Activated B cell treated with CpG ODN at 0.5 μM for 24 hours (primary cell): ENCODE results near the gene SMPD1. TPM values are rescaled to one million over a fixed set of nuclear protein-coding genes. Genes with fewer than 3 reads are reported as not detected.

ENCODE experiments used
- ATAC-seq: fragments of 200-7000 bp; cut with Tn5 transposase; one replicate; pipeline ENCODE4 v1.10.0; 2021; ENCODE audit warnings: low read depth, mild to moderate bottlenecking, moderate library complexity
- CTCF ChIA-PET: fragments of 350-600 bp; sonication (Branson Sonifier 250); formaldehyde crosslinking; loops from one replicate; lab custom pipeline; 2021; ENCODE audit warnings: antibody characterized with exemption; lab: Charles Lee
- POLR2A ChIA-PET: fragments of 350-600 bp; sonication (Branson Sonifier 250); formaldehyde crosslinking; loops from one replicate; lab custom pipeline; 2021; ENCODE audit warnings: antibody characterized with exemption; lab: Charles Lee
- DNase-seq: peaks from one replicate; pipeline ENCODE4 v3.0.0; 2022
- H3K27ac Mint-ChIP-seq: one replicate; pipeline ENCODE4 v1.8.0; 2020; ENCODE audit warnings: mixed read lengths
- H3K27me3 Mint-ChIP-seq: one replicate; pipeline ENCODE4 v1.8.0; 2021; ENCODE audit warnings: mixed read lengths
- H3K36me3 Mint-ChIP-seq: one replicate; pipeline ENCODE4 v1.8.0; 2021; ENCODE audit warnings: low read depth, mixed read lengths
- H3K4me1 Mint-ChIP-seq: one replicate; pipeline ENCODE4 v1.8.0; 2021; ENCODE audit warnings: mixed read lengths
- H3K4me3 Mint-ChIP-seq: one replicate; pipeline ENCODE4 v1.8.0; 2020; ENCODE audit warnings: mild to moderate bottlenecking, mixed read lengths
- H3K9me3 Mint-ChIP-seq: one replicate; pipeline ENCODE4 v1.8.0; 2020; ENCODE audit warnings: mixed read lengths
- intact Hi-C: fragments of 100-400 bp; cut with micrococcal nuclease; formaldehyde crosslinking; loops from one replicate; pipeline ENCODE4 v1.15.1; 2024
- total RNA-seq: library from RNA; stranded (reverse); gene quantifications from 2 replicates; pipeline ENCODE4 v1.2.3, GENCODE V29; 2022
- TF ChIP-seq, protein P1 (sequence below): fragments of 200-600 bp; IDR thresholded peaks from one replicate; pipeline ENCODE4 v1.8.0; 2022; ENCODE audit warnings: antibody characterized with exemption, mild to moderate bottlenecking

Gene SMPD1
- total RNA-seq, 1 donor from 2014 or later, result 16.9 TPM

GRCh38 chr11:6403539-6403938 lies 13.3 kb downstream of the SMPD1 start:
- intact Hi-C loops, result loop anchor here (2.0 kb wide), 1 partner anchor 15 kb away; the partner anchor contains the start of gene APBB1
- ATAC-seq, result no peak

DNA sequence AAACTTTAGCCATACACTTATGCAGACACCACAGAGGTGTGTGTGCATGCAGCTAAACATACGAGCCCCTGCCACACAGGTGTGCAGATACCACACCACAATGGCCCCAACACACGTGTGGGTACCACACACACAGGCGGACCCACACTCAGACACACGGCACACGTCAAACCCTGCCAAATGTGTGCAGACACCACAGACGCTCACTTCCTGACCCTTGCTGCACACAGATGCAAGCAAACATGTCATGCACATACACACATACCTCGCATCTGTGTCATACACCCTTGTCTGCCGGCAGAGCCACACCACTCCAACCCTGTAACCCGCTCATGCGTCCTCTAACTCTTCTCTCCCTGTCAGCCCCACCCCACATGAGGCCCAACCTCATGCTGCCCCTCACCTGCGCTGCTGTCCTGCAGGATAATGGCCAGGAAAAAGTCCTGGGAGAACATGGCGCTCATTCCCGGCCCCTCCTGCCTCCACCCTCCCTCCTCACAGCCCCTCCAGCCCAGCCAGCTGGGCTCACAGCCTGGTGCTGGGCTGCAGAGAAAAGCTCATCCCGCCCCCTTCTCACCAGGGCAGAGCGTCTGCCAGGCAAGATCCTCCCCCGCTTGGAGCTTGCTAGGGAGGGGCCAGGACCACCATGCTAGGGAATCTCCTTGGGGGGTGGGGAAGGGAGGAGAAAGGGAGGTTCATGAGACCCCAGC lies 14.2 kb downstream of the SMPD1 start:
- Mint-ChIP-seq H3K4me1 (peaks cover 56% of the 10 kb centered on the region), H3K27ac (no peak overlapping the region)
- intact Hi-C loops, result no loop called here

More at GRCh38 chr11:6403539-6403938, 13.3 kb downstream of the SMPD1 start:
- Mint-ChIP-seq H3K9me3 (no peaks in the 10 kb centered on the region), H3K27ac (peak overlapping the region; percentile 85), H3K4me1 (peaks cover 56% of the 10 kb centered on the region), H3K4me3 (peak overlapping the region; percentile 75), H3K27me3 (no peaks in the 10 kb centered on the region), H3K36me3 (peaks cover 4% of the 10 kb centered on the region)
- TF ChIP-seq, protein P1, sequence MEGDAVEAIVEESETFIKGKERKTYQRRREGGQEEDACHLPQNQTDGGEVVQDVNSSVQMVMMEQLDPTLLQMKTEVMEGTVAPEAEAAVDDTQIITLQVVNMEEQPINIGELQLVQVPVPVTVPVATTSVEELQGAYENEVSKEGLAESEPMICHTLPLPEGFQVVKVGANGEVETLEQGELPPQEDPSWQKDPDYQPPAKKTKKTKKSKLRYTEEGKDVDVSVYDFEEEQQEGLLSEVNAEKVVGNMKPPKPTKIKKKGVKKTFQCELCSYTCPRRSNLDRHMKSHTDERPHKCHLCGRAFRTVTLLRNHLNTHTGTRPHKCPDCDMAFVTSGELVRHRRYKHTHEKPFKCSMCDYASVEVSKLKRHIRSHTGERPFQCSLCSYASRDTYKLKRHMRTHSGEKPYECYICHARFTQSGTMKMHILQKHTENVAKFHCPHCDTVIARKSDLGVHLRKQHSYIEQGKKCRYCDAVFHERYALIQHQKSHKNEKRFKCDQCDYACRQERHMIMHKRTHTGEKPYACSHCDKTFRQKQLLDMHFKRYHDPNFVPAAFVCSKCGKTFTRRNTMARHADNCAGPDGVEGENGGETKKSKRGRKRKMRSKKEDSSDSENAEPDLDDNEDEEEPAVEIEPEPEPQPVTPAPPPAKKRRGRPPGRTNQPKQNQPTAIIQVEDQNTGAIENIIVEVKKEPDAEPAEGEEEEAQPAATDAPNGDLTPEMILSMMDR, result no peak
- no peak for DNase-seq
- ChIA-PET POLR2A (interaction anchor here (1.4 to 3.2 kb wide), 4 partner anchors 15 to 209 kb away, joined by 4 to 45 read pairs (median 13); partner anchors contain the start of genes APBB1, SMPD1 and TAF10), CTCF (interaction anchor here (1.5 to 2.2 kb wide), 2 partner anchors 24 to 40 kb away, joined by 9 to 11 read pairs; no protein-coding TSS in a partner anchor)

DNA sequence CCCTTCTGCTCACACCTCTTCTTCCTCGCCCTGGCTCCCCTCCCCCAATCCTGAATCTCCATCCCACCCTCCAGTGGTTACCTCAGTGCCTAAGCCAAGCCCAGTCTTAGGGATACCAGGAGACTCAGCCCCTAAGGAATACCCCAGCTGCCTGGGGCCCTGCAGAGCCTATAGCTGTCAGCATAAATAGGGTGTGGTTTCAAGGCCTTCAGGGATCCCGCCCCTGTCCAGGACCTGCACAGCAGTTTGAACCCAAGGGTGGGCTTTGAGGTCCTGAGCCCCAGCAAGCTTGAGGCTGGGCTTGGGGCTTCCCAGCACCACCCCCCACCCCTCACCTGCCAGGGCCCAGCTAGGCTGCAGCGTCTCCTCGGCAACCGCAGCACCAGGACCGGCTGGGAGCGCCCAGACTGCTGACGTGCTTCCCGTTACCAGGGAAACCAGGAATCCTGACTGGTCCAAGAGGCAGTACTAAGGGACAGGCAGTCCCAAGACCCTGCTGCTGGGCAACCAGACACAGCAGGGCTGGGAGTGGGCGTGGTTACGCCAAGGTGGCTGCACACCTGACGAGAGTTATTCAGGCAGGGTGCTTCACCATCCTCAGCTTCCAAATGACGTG lies 14.9 kb downstream of the SMPD1 start:
- H3K4me1 Mint-ChIP-seq, result peaks cover 56% of the 10 kb centered on the region
- H3K27ac Mint-ChIP-seq, result no peak overlapping the region
- H3K27me3 Mint-ChIP-seq, result no peaks in the 10 kb centered on the region
- H3K9me3 Mint-ChIP-seq, result no peaks in the 10 kb centered on the region
- TF ChIP-seq, protein P1, result no peak
- DNase-seq, result no peak
- ATAC-seq, result no peak
- H3K4me3 Mint-ChIP-seq, result no peak overlapping the region
- H3K36me3 Mint-ChIP-seq, result peaks cover 16% of the 10 kb centered on the region
- ChIA-PET CTCF (no interaction called here), POLR2A (interaction anchor here (0.8 kb wide), 1 partner anchor 15 kb away, joined by 3 read pairs; no protein-coding TSS in a partner anchor)
- intact Hi-C loops, result no loop called here

More for the DNA sequence above, 14.2 kb downstream of the SMPD1 start:
- Mint-ChIP-seq H3K9me3 (no peaks in the 10 kb centered on the region), H3K27me3 (no peaks in the 10 kb centered on the region), H3K36me3 (peaks cover 10% of the 10 kb centered on the region), H3K4me3 (no peak overlapping the region)
- DNase-seq (no peak), ATAC-seq (no peak)
- POLR2A ChIA-PET, result interaction anchor here (0.8 kb wide), 1 partner anchor 15 kb away, joined by 3 read pairs; no protein-coding TSS in a partner anchor
- TF ChIP-seq, protein P1, result no peak
- CTCF ChIA-PET, result interaction anchor here (2.2 kb wide), 1 partner anchor 39 kb away, joined by 11 read pairs; no protein-coding TSS in a partner anchor

DNA sequence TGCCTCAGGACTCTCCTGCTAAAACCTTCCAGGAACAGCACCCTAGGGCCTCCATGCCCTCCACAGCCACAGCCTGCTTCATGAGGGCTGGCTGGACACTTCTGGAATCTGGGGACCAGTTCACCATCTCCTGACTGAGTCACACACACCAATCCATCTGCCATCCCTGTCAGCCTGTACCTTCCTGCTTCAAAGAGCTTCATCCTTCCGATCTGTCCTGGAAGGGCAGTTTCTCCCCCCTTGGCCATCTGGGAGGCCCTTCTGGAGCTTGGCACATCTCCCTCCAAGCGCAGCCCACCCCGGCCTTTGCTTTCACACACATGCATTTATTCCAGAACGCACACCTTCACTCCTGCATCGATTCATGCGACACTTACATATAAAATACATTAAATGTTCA lies 15.6 kb downstream of the SMPD1 start:
- H3K27ac Mint-ChIP-seq, result no peak overlapping the region
- ATAC-seq (no peak), DNase-seq (no peak)
- peaks cover 56% of the 10 kb centered on the region for H3K4me1 Mint-ChIP-seq
- no peaks in the 10 kb centered on the region for H3K27me3 Mint-ChIP-seq
- ChIA-PET CTCF (no interaction called here), POLR2A (no interaction called here)
- no peaks in the 10 kb centered on the region for H3K9me3 Mint-ChIP-seq
- TF ChIP-seq, protein P1, result no peak
- no peak overlapping the region for H3K4me3 Mint-ChIP-seq
- intact Hi-C loops, result no loop called here
- peaks cover 18% of the 10 kb centered on the region for H3K36me3 Mint-ChIP-seq

- intact Hi-C loops, result no loop called here
- peak overlapping the region; percentile 13 for H3K27ac Mint-ChIP-seq
- POLR2A ChIA-PET, result no interaction called here
- DNase-seq, result no peak
- H3K9me3 Mint-ChIP-seq, result no peaks in the 10 kb centered on the region
- TF ChIP-seq, protein P1, result no peak
- H3K4me3 Mint-ChIP-seq, result no peak overlapping the region
- H3K36me3 Mint-ChIP-seq, result peaks cover 19% of the 10 kb centered on the region
- no peaks in the 10 kb centered on the region for H3K27me3 Mint-ChIP-seq
- no peak for ATAC-seq
- CTCF ChIA-PET, result interaction anchor here (0.6 kb wide), 1 partner anchor 41 kb away, joined by 3 read pairs; no protein-coding TSS in a partner anchor
- H3K4me1 Mint-ChIP-seq, result peaks cover 56% of the 10 kb centered on the region
These were observed 16.1 kb downstream of the SMPD1 start for GRCh38 chr11:6406370-6406769.
